Neural cell (in vitro differentiated cells): ENCODE data around the gene GCC1. TPM values are rescaled to one million over a fixed set of nuclear protein-coding genes. Genes with fewer than 3 reads are reported as not detected.

Experiments
- H2AFZ ChIP-seq: fragments of 200-600, 300-800 bp; sonication (generic), shearing (Covaris generic); 2 replicates; pipeline ENCODE4 v1.6.0; 2014; ENCODE audit warnings: low read depth, mild to moderate bottlenecking, antibody characterized with exemption, low read length, moderate library complexity
- H3F3A ChIP-seq: fragments of 200-600 bp; shearing (Covaris generic); 2 replicates; pipeline ENCODE4 v1.6.1; 2016; ENCODE audit warnings: mild to moderate bottlenecking, moderate library complexity, mixed read lengths, antibody characterized with exemption, low read length; ENCODE audit not compliant: insufficient read depth, poor library complexity, severe bottlenecking
- H3K27ac ChIP-seq: fragments of 200-600, 300-800 bp; sonication (generic), shearing (Covaris generic); 2 replicates; pipeline ENCODE4 v1.5.1; 2014; ENCODE audit warnings: mild to moderate bottlenecking, low read length, moderate library complexity
- H3K27me3 ChIP-seq: fragments of 300-800, 200-600 bp; sonication (generic), shearing (Covaris generic); 2 replicates; pipeline ENCODE4 v1.6.0; 2014; ENCODE audit warnings: mild to moderate bottlenecking, low read depth, low read length, moderate library complexity; ENCODE audit not compliant: insufficient read depth
- H3K36me3 ChIP-seq: fragments of 300-800, 200-600 bp; sonication (generic), shearing (Covaris generic); 2 replicates; pipeline ENCODE4 v1.5.1; 2014; ENCODE audit warnings: mild to moderate bottlenecking, antibody characterized with exemption, low read length, moderate library complexity; ENCODE audit not compliant: insufficient read depth
- H3K4me2 ChIP-seq: fragments of 300-800, 200-600 bp; sonication (generic), shearing (Covaris generic); 2 replicates; pipeline ENCODE4 v1.6.0; 2014; ENCODE audit warnings: mild to moderate bottlenecking, low read length
- H3K4me3 ChIP-seq: fragments of 300-800, 200-600 bp; sonication (generic), shearing (Covaris generic); 2 replicates; pipeline ENCODE4 v1.5.1; 2014; ENCODE audit warnings: mild to moderate bottlenecking, low read length, moderate library complexity
- H3K79me2 ChIP-seq: fragments of 200-600 bp; shearing (Covaris generic); replicated peaks from 2 replicates; pipeline ENCODE4 v1.6.0; 2014; ENCODE audit warnings: mild to moderate bottlenecking, low read length, moderate library complexity; ENCODE audit not compliant: insufficient read depth
- H3K9ac ChIP-seq: fragments of 300-800, 200-600 bp; sonication (generic), shearing (Covaris generic); 2 replicates; pipeline ENCODE4 v1.6.1; 2016; ENCODE audit warnings: mild to moderate bottlenecking, low read length, mixed read lengths
- H3K9me2 ChIP-seq: fragments of 200-600 bp; shearing (Covaris generic); 2 replicates; pipeline ENCODE4 v1.6.1; 2016; ENCODE audit warnings: mild to moderate bottlenecking, low read length, mixed read lengths; ENCODE audit not compliant: insufficient read depth
- H3K9me3 ChIP-seq: fragments of 200-600, 300-800 bp; sonication (generic), shearing (Covaris generic); 2 replicates; pipeline ENCODE4 v1.6.1; 2016; ENCODE audit warnings: mild to moderate bottlenecking, mixed run types, low read length, moderate library complexity, mixed read lengths
- H4K20me1 ChIP-seq: fragments of 200-600 bp; shearing (Covaris generic); 2 replicates; pipeline ENCODE4 v1.6.1; 2016; ENCODE audit warnings: mild to moderate bottlenecking, mixed run types; ENCODE audit not compliant: insufficient read depth
- CTCF ChIP-seq: fragments of 450-650 bp; IDR thresholded peaks from 2 replicates; pipeline ENCODE4 v1.5.1; 2014; ENCODE audit warnings: antibody characterized with exemption, mild to moderate bottlenecking, moderate library complexity; ENCODE audit not compliant: poor library complexity, severe bottlenecking
- EP300 ChIP-seq: fragments of 450-650 bp; conservative IDR thresholded peaks from 2 replicates; pipeline ENCODE4 v1.6.1; 2014; ENCODE audit warnings: antibody characterized with exemption, mild to moderate bottlenecking, moderate library complexity; ENCODE audit not compliant: poor library complexity, severe bottlenecking
- EZH2 ChIP-seq: fragments of 200-600, 300-800 bp; shearing (Covaris generic), sonication (generic); IDR thresholded peaks from 2 replicates; pipeline ENCODE4 v1.6.1; 2014; ENCODE audit warnings: antibody characterized with exemption, low read length, borderline replicate concordance, mild to moderate bottlenecking; ENCODE audit not compliant: insufficient read depth, poor library complexity, severe bottlenecking
- MXI1 ChIP-seq: fragments of 450-650 bp; conservative IDR thresholded peaks from 2 replicates; pipeline ENCODE4 v1.6.1; 2014; ENCODE audit warnings: antibody characterized with exemption, mild to moderate bottlenecking; ENCODE audit not compliant: poor library complexity, severe bottlenecking
- POLR2AphosphoS5 ChIP-seq: IDR thresholded peaks from 2 replicates; pipeline ENCODE4 v1.6.1; 2012
- RAD21 ChIP-seq: fragments of 450-650 bp; conservative IDR thresholded peaks from 2 replicates; pipeline ENCODE4 v1.6.1; 2014; ENCODE audit warnings: antibody characterized with exemption, mild to moderate bottlenecking, moderate library complexity
- REST ChIP-seq: IDR thresholded peaks from 2 replicates; pipeline ENCODE4 v1.6.1; 2012; ENCODE audit warnings: borderline replicate concordance
- SMC3 ChIP-seq: fragments of 450-650 bp; conservative IDR thresholded peaks from 2 replicates; pipeline ENCODE4 v1.6.1; 2014; ENCODE audit warnings: antibody characterized with exemption, mild to moderate bottlenecking, moderate library complexity; ENCODE audit not compliant: poor library complexity
- TAF1 ChIP-seq: IDR thresholded peaks from 2 replicates; pipeline ENCODE4 v1.6.1; 2012; ENCODE audit warnings: low read depth
- polyA plus RNA-seq: library from polyadenylated mRNA; depleted of rRNA; stranded (reverse); fragments of >200 nt; gene quantifications from 2 replicates; pipeline ENCODE4 v1.2.3, GENCODE V29; 2014

The GCC1 gene
- polyA plus RNA-seq, 1 donor from 2014 or later, result 6.6 TPM

- Histone ChIP-seq H3K4me3 (peak overlapping the region; percentile 98), H3K9me3 (no peaks in the 10 kb centered on the region), H3K4me2 (no peak overlapping the region), H3K79me2 (peaks cover 27% of the 10 kb centered on the region), H3K27me3 (no peaks in the 10 kb centered on the region), H3K9ac (no peak overlapping the region), H2AFZ (no peak overlapping the region), H3F3A (no peaks in the 10 kb centered on the region), H4K20me1 (no peaks in the 10 kb centered on the region), H3K9me2 (no peaks in the 10 kb centered on the region), H3K27ac (no peak overlapping the region), H3K36me3 (peaks cover 18% of the 10 kb centered on the region)
- TF ChIP-seq MXI1 (no peak), TAF1 (no peak), RAD21 (no peak), EZH2 (no peak), SMC3 (no peak), REST (no peak), EP300 (no peak), POLR2AphosphoS5 (no peak), CTCF (no peak)
Measured at GRCh38 chr7:127582361-127582760, 3.0 kb downstream of the GCC1 start.

- Histone ChIP-seq H2AFZ (no peak overlapping the region), H3K4me3 (peak overlapping the region; percentile 98), H3K9me3 (no peaks in the 10 kb centered on the region), H3K4me2 (peak overlapping the region; percentile 21), H3K9me2 (no peaks in the 10 kb centered on the region), H3K27ac (no peak overlapping the region), H3K27me3 (no peaks in the 10 kb centered on the region), H3K36me3 (peaks cover 18% of the 10 kb centered on the region), H4K20me1 (no peaks in the 10 kb centered on the region), H3F3A (no peaks in the 10 kb centered on the region), H3K79me2 (peaks cover 27% of the 10 kb centered on the region), H3K9ac (no peak overlapping the region)
- TF ChIP-seq REST (no peak), TAF1 (no peak), RAD21 (no peak), EP300 (no peak), MXI1 (no peak), POLR2AphosphoS5 (no peak), CTCF (no peak), SMC3 (no peak), EZH2 (no peak)
Measured at GRCh38 chr7:127581716-127582115, 3.7 kb downstream of the GCC1 start.
